ENCODE data around the gene PATZ1. TPM values are rescaled to one million over a fixed set of nuclear protein-coding genes. Genes with fewer than 3 reads are reported as not detected.
A peak's percentile ranks its signal among the peaks of the same experiment; 100 is the strongest.

The PATZ1 gene
- total and polyA plus RNA-seq, 2 experiments from 2014 or later: 23.2 to 56.8 TPM

DNA sequence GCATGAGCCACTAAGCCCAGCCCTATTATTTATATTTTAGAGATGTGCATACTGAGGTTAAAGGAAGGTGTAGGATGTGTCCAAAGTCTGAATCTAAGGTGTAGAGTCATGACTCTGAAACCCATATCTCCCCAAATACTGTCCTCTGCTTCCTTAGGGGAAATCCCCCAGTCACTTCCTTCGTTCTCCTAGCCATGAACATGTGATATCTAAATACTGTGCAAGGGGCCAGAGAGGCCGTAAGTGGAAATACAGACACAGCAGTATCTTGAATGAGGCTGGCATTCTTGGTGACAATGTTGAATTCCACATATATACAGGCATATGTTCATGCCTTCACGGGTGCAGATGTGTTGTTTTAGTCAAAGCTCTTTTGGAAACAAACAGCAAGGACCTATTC, 21.3 kb upstream of the PATZ1 start:
- H3K4me3 Mint-ChIP-seq: no peak overlapping the region
- no peaks in the 10 kb centered on the region for H3K27me3 Mint-ChIP-seq (ENCODE audit: insufficient read depth, low read depth, poor library complexity)
- H3F3A ChIP-seq (replicated peaks; ENCODE audit: low read depth): no peaks in the 10 kb centered on the region; the same call in 1 of the 2 replicates

DNA sequence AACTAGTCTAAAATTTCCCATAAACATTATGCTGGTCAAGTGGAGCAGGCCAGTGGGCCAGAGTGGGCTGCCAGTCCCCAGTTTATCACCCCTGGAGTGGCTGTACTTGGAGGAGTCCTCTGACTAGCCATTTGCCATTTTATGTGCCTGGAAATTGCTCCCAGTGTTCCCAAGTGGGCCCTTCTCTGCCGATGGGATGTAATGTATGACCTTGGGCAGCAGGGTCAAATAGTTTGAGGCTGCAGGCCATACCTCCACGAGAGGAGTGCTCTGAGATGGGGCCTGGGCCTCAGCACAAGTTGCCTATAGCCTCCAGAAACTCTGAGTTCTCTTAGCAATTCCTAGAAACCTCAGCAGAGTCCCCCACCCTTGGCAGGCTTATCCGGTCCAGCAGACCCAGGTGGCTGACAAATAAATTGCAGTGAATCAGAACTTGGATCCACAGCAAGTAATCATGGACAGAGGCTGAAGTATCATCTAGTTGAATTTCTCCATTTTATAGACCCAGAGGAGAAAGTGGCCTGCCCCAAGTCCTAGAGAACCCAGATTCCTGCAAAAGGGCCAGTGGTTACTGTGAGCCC, 17.8 kb upstream of the PATZ1 start:
- Histone ChIP-seq H3K27ac (ENCODE audit: low read depth) (no peak overlapping the region), H3K36me3 (ENCODE audit: insufficient read depth) (no peaks in the 10 kb centered on the region), H2AFZ (peak overlapping the region; percentile 47), H3K4me3 (no peak overlapping the region), H4K20me1 (replicated peaks; ENCODE audit: insufficient read depth) (no peaks in the 10 kb centered on the region), H3K4me1 (ENCODE audit: insufficient read depth) (peaks cover 9% of the 10 kb centered on the region; the same call in 1 of the 2 replicates), H3K9me2 (ENCODE audit: insufficient read depth) (no peaks in the 10 kb centered on the region), H3K79me2 (replicated peaks; ENCODE audit: insufficient read depth) (no peaks in the 10 kb centered on the region), H3K27me3 (ENCODE audit: insufficient read depth) (no peaks in the 10 kb centered on the region), H3K4me2 (no peak overlapping the region), H3F3A (replicated peaks; ENCODE audit: low read depth) (no peaks in the 10 kb centered on the region; the same call in 1 of the 2 replicates)
- peaks cover 10% of the 10 kb centered on the region for H3K4me1 Mint-ChIP-seq
- ATAC-seq (peak; percentile 42; the same call in 2 of the 3 replicates), DNase-seq (ENCODE audit: low spot score) (peak; percentile 25)
- no peaks in the 10 kb centered on the region for H3K27me3 Mint-ChIP-seq (ENCODE audit: insufficient read depth, low read depth, poor library complexity)
- no peaks in the 10 kb centered on the region for H3K36me3 Mint-ChIP-seq (ENCODE audit: low read depth)
- H3K27ac Mint-ChIP-seq: no peak overlapping the region
- H3K9me3 Mint-ChIP-seq: no peaks in the 10 kb centered on the region
- no peak overlapping the region for H3K4me3 Mint-ChIP-seq
- TF ChIP-seq NANOG (IDR thresholded peaks at IDR 0.05; ENCODE audit: borderline replicate concordance) (no peak), ZNF114 (CRISPR knock-in tag; IDR thresholded peaks at IDR 0.05) (no peak), CREB1 (CRISPR knock-in tag; IDR thresholded peaks at IDR 0.05; ENCODE audit: low read depth) (no peak), STAT1 (IDR thresholded peaks at IDR 0.05; ENCODE audit: unreplicated experiment) (no peak)
- TF ChIP-seq, protein P1, sequence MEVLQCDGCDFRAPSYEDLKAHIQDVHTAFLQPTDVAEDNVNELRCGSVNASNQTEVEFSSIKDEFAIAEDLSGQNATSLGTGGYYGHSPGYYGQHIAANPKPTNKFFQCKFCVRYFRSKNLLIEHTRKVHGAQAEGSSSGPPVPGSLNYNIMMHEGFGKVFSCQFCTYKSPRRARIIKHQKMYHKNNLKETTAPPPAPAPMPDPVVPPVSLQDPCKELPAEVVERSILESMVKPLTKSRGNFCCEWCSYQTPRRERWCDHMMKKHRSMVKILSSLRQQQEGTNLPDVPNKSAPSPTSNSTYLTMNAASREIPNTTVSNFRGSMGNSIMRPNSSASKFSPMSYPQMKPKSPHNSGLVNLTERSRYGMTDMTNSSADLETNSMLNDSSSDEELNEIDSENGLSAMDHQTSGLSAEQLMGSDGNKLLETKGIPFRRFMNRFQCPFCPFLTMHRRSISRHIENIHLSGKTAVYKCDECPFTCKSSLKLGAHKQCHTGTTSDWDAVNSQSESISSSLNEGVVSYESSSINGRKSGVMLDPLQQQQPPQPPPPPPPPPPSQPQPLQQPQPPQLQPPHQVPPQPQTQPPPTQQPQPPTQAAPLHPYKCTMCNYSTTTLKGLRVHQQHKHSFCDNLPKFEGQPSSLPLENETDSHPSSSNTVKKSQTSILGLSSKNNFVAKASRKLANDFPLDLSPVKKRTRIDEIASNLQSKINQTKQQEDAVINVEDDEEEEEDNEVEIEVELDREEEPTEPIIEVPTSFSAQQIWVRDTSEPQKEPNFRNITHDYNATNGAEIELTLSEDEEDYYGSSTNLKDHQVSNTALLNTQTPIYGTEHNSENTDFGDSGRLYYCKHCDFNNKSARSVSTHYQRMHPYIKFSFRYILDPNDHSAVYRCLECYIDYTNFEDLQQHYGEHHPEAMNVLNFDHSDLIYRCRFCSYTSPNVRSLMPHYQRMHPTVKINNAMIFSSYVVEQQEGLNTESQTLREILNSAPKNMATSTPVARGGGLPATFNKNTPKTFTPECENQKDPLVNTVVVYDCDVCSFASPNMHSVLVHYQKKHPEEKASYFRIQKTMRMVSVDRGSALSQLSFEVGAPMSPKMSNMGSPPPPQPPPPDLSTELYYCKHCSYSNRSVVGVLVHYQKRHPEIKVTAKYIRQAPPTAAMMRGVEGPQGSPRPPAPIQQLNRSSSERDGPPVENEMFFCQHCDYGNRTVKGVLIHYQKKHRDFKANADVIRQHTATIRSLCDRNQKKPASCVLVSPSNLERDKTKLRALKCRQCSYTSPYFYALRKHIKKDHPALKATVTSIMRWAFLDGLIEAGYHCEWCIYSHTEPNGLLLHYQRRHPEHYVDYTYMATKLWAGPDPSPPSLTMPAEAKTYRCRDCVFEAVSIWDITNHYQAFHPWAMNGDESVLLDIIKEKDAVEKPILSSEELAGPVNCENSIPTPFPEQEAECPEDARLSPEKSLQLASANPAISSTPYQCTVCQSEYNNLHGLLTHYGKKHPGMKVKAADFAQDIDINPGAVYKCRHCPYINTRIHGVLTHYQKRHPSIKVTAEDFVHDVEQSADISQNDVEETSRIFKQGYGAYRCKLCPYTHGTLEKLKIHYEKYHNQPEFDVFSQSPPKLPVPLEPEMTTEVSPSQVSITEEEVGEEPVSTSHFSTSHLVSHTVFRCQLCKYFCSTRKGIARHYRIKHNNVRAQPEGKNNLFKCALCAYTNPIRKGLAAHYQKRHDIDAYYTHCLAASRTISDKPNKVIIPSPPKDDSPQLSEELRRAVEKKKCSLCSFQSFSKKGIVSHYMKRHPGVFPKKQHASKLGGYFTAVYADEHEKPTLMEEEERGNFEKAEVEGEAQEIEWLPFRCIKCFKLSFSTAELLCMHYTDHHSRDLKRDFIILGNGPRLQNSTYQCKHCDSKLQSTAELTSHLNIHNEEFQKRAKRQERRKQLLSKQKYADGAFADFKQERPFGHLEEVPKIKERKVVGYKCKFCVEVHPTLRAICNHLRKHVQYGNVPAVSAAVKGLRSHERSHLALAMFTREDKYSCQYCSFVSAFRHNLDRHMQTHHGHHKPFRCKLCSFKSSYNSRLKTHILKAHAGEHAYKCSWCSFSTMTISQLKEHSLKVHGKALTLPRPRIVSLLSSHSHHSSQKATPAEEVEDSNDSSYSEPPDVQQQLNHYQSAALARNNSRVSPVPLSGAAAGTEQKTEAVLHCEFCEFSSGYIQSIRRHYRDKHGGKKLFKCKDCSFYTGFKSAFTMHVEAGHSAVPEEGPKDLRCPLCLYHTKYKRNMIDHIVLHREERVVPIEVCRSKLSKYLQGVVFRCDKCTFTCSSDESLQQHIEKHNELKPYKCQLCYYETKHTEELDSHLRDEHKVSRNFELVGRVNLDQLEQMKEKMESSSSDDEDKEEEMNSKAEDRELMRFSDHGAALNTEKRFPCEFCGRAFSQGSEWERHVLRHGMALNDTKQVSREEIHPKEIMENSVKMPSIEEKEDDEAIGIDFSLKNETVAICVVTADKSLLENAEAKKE (CRISPR knock-in tag; IDR thresholded peaks at IDR 0.05): no peak

More for the DNA sequence above, 21.3 kb upstream of the PATZ1 start:
- H3K4me1 Mint-ChIP-seq: peaks cover 7% of the 10 kb centered on the region
- Histone ChIP-seq H4K20me1 (replicated peaks; ENCODE audit: insufficient read depth) (no peaks in the 10 kb centered on the region), H3K4me1 (ENCODE audit: insufficient read depth) (peaks cover 8% of the 10 kb centered on the region; the same call in 1 of the 2 replicates), H3K79me2 (replicated peaks; ENCODE audit: insufficient read depth) (no peaks in the 10 kb centered on the region), H3K4me3 (no peak overlapping the region), H3K27me3 (ENCODE audit: insufficient read depth) (no peaks in the 10 kb centered on the region), H3K36me3 (ENCODE audit: insufficient read depth) (no peaks in the 10 kb centered on the region), H3K4me2 (no peak overlapping the region), H2AFZ (peak overlapping the region; percentile 90), H3K9me2 (ENCODE audit: insufficient read depth) (no peaks in the 10 kb centered on the region), H3K27ac (ENCODE audit: low read depth) (no peak overlapping the region)
- no peak for TF ChIP-seq CREB1 (CRISPR knock-in tag; IDR thresholded peaks at IDR 0.05; ENCODE audit: low read depth)
- TF ChIP-seq JUNB (IDR thresholded peaks at IDR 0.05; ENCODE audit: unreplicated experiment): no peak
- no peak for TF ChIP-seq ZNF114 (CRISPR knock-in tag; IDR thresholded peaks at IDR 0.05)
- TF ChIP-seq EZH2phosphoT487 (IDR thresholded peaks at IDR 0.05; ENCODE audit: unreplicated experiment): no peak
- TF ChIP-seq ZNF331 (CRISPR knock-in tag; IDR thresholded peaks at IDR 0.05; ENCODE audit: low read depth): no peak
- TF ChIP-seq, protein P2, sequence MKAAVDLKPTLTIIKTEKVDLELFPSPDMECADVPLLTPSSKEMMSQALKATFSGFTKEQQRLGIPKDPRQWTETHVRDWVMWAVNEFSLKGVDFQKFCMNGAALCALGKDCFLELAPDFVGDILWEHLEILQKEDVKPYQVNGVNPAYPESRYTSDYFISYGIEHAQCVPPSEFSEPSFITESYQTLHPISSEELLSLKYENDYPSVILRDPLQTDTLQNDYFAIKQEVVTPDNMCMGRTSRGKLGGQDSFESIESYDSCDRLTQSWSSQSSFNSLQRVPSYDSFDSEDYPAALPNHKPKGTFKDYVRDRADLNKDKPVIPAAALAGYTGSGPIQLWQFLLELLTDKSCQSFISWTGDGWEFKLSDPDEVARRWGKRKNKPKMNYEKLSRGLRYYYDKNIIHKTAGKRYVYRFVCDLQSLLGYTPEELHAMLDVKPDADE (IDR thresholded peaks at IDR 0.05): no peak
- no peak for TF ChIP-seq EZH2 (IDR thresholded peaks at IDR 0.05; ENCODE audit: low read depth, unreplicated experiment)
- TF ChIP-seq CTCF (conservative IDR thresholded peaks at IDR 0.05; ENCODE audit: low read depth in 2 of 2): no peak
- TF ChIP-seq NANOG (IDR thresholded peaks at IDR 0.05; ENCODE audit: borderline replicate concordance): no peak
- no peak for TF ChIP-seq STAT1 (IDR thresholded peaks at IDR 0.05; ENCODE audit: unreplicated experiment)
- no peak overlapping the region for H3K27ac Mint-ChIP-seq
- no peaks in the 10 kb centered on the region for H3K9me3 Mint-ChIP-seq
- no peaks in the 10 kb centered on the region for H3K36me3 Mint-ChIP-seq (ENCODE audit: low read depth)
- no peak for ATAC-seq
- DNase-seq (ENCODE audit: low spot score): no peak

Data from GM23338 (cell line).